ENCODE data around the gene LAPTM4A. TPM values are rescaled to one million over a fixed set of nuclear protein-coding genes. Genes with fewer than 3 reads are reported as not detected.
A peak's percentile ranks its signal among the peaks of the same experiment; 100 is the strongest.

The LAPTM4A gene
- total RNA-seq, 2 experiments from 2014 or later = 22.5 to 41.9 TPM

GRCh38 chr2:20061940-20062339, 10.5 kb upstream of the LAPTM4A start:
- ATAC-seq (no peak), DNase-seq (no peak)
- H3K4me1 Mint-ChIP-seq = peaks cover 3% of the 10 kb centered on the region
- H3K36me3 Mint-ChIP-seq (ENCODE audit: low read depth) = no peaks in the 10 kb centered on the region
- H3K27me3 Mint-ChIP-seq = peaks cover 3% of the 10 kb centered on the region
- POLR2A ChIA-PET = interaction anchor here (1.5 kb wide), 1 partner anchor 10 kb away, joined by 5 read pairs; the partner anchor contains the start of gene LAPTM4A
- peaks cover 2% of the 10 kb centered on the region for H3K9me3 Mint-ChIP-seq (ENCODE audit: low read depth)
- CTCF ChIA-PET = interaction anchor here (1.0 to 1.3 kb wide), 3 partner anchors 13 to 46 kb away, joined by 3 to 5 read pairs (median 4); no protein-coding TSS in a partner anchor
- H3K27ac Mint-ChIP-seq = no peak overlapping the region
- intact Hi-C loops (cut with DNase I, micrococcal nuclease) = no loop called here
- no peak overlapping the region for H3K4me3 Mint-ChIP-seq

GRCh38 chr2:20061476-20061875, 10.0 kb upstream of the LAPTM4A start:
- ATAC-seq (no peak), DNase-seq (no peak)
- Mint-ChIP-seq H3K4me3 (no peak overlapping the region), H3K9me3 (ENCODE audit: low read depth) (peaks cover 2% of the 10 kb centered on the region), H3K4me1 (peaks cover 3% of the 10 kb centered on the region), H3K27me3 (peaks cover 8% of the 10 kb centered on the region), H3K27ac (no peak overlapping the region), H3K36me3 (ENCODE audit: low read depth) (no peaks in the 10 kb centered on the region)
- intact Hi-C loops (cut with DNase I, micrococcal nuclease) = no loop called here
- ChIA-PET POLR2A (interaction anchor here (1.5 kb wide), 1 partner anchor 10 kb away, joined by 5 read pairs; the partner anchor contains the start of gene LAPTM4A), CTCF (interaction anchor here (1.0 to 1.3 kb wide), 2 partner anchors 12 to 46 kb away, joined by 4 to 5 read pairs; no protein-coding TSS in a partner anchor)

GRCh38 chr2:20060106-20060505, 8.7 kb upstream of the LAPTM4A start:
- intact Hi-C loops (cut with DNase I, micrococcal nuclease) = no loop called here
- H3K27ac Mint-ChIP-seq = no peak overlapping the region
- H3K4me3 Mint-ChIP-seq = no peak overlapping the region

GRCh38 chr2:20057268-20057667, 5.8 kb upstream of the LAPTM4A start:
- Mint-ChIP-seq H3K4me1 (no peaks in the 10 kb centered on the region), H3K36me3 (ENCODE audit: low read depth) (no peaks in the 10 kb centered on the region), H3K9me3 (ENCODE audit: low read depth) (no peaks in the 10 kb centered on the region), H3K27ac (no peak overlapping the region), H3K4me3 (no peak overlapping the region), H3K27me3 (peaks cover 17% of the 10 kb centered on the region)
- intact Hi-C loops (cut with DNase I, micrococcal nuclease) = no loop called here
- ChIA-PET POLR2A (no interaction called here), CTCF (interaction anchor here (0.9 kb wide), 1 partner anchor 9 kb away, joined by 3 read pairs; no protein-coding TSS in a partner anchor)
- no peak for DNase-seq
- no peak for ATAC-seq

More at GRCh38 chr2:20060106-20060505, 8.7 kb upstream of the LAPTM4A start:
- POLR2A ChIA-PET = no interaction called here
- no peak for DNase-seq
- CTCF ChIA-PET = no interaction called here
- Mint-ChIP-seq H3K9me3 (ENCODE audit: low read depth) (peaks cover 2% of the 10 kb centered on the region), H3K36me3 (ENCODE audit: low read depth) (no peaks in the 10 kb centered on the region), H3K4me1 (peaks cover 3% of the 10 kb centered on the region), H3K27me3 (peaks cover 14% of the 10 kb centered on the region)
- ATAC-seq = no peak

- ATAC-seq = no peak
- Mint-ChIP-seq H3K27me3 (peaks cover 17% of the 10 kb centered on the region), H3K27ac (no peak overlapping the region), H3K4me1 (peaks cover 4% of the 10 kb centered on the region), H3K36me3 (ENCODE audit: low read depth) (no peaks in the 10 kb centered on the region), H3K4me3 (no peak overlapping the region), H3K9me3 (ENCODE audit: low read depth) (no peaks in the 10 kb centered on the region)
- intact Hi-C loops (cut with DNase I, micrococcal nuclease) = loop anchor here in 1 of 2 experiments (5.0 kb wide), 3 partner anchors 392 to 767 kb away; partner anchors contain the start of genes LDAH and RHOB
- POLR2A ChIA-PET = no interaction called here
- CTCF ChIA-PET = interaction anchor here (1.0 to 1.4 kb wide), 3 partner anchors 8 to 40 kb away, joined by 3 to 6 read pairs (median 3); no protein-coding TSS in a partner anchor
- no peak for DNase-seq
Observed at GRCh38 chr2:20054931-20055330, 3.5 kb upstream of the LAPTM4A start.

- POLR2A ChIA-PET = no interaction called here
- DNase-seq (no peak), ATAC-seq (no peak)
- Mint-ChIP-seq H3K27ac (no peak overlapping the region), H3K36me3 (ENCODE audit: low read depth) (no peaks in the 10 kb centered on the region), H3K27me3 (peaks cover 17% of the 10 kb centered on the region), H3K4me3 (no peak overlapping the region), H3K9me3 (ENCODE audit: low read depth) (no peaks in the 10 kb centered on the region), H3K4me1 (peaks cover 12% of the 10 kb centered on the region)
- CTCF ChIA-PET = interaction anchor here (1.1 kb wide), 1 partner anchor 9 kb away, joined by 3 read pairs; no protein-coding TSS in a partner anchor
- intact Hi-C loops (cut with DNase I, micrococcal nuclease) = loop anchor here in 1 of 2 experiments (5.0 kb wide), 3 partner anchors 393 to 768 kb away; partner anchors contain the start of genes LDAH and RHOB
Observed at GRCh38 chr2:20054119-20054518, 2.7 kb upstream of the LAPTM4A start.

- H3K27me3 Mint-ChIP-seq = peaks cover 15% of the 10 kb centered on the region
- peak; percentile 43 for DNase-seq
- H3K9me3 Mint-ChIP-seq (ENCODE audit: low read depth) = no peaks in the 10 kb centered on the region
- intact Hi-C loops (cut with DNase I, micrococcal nuclease) = loop anchor here in 1 of 2 experiments (1.0 to 5.0 kb wide), 6 partner anchors 45 to 769 kb away; partner anchors contain the start of genes LDAH, RHOB, TTC32 and WDR35
- CTCF ChIA-PET = interaction anchor here (0.6 to 1.3 kb wide), 4 partner anchors 10 to 150 kb away, joined by 3 to 8 read pairs (median 3); no protein-coding TSS in a partner anchor
- no peak for ATAC-seq
- H3K4me1 Mint-ChIP-seq = peaks cover 24% of the 10 kb centered on the region
- POLR2A ChIA-PET = interaction anchor here (0.7 kb wide), 1 partner anchor 24 kb away, joined by 3 read pairs; no protein-coding TSS in a partner anchor
- no peak overlapping the region for H3K27ac Mint-ChIP-seq
- no peaks in the 10 kb centered on the region for H3K36me3 Mint-ChIP-seq (ENCODE audit: low read depth)
- no peak overlapping the region for H3K4me3 Mint-ChIP-seq
Observed at GRCh38 chr2:20052861-20053281, 1.4 kb upstream of the LAPTM4A start.

GRCh38 chr2:20052229-20052851, 912 bp upstream of the LAPTM4A start:
- no peak for DNase-seq
- POLR2A ChIA-PET = interaction anchor here (0.7 to 1.1 kb wide), 3 partner anchors 25 to 151 kb away, joined by 3 read pairs; no protein-coding TSS in a partner anchor
- Mint-ChIP-seq H3K27ac (no peak overlapping the region), H3K36me3 (ENCODE audit: low read depth) (no peaks in the 10 kb centered on the region), H3K4me1 (peaks cover 26% of the 10 kb centered on the region), H3K4me3 (no peak overlapping the region), H3K9me3 (ENCODE audit: low read depth) (no peaks in the 10 kb centered on the region), H3K27me3 (peaks cover 15% of the 10 kb centered on the region)
- intact Hi-C loops (cut with DNase I, micrococcal nuclease) = loop anchor here in 1 of 2 experiments (1.0 to 5.0 kb wide), 6 partner anchors 46 to 770 kb away; partner anchors contain the start of genes LDAH, RHOB, TTC32 and WDR35
- CTCF ChIA-PET = interaction anchor here (0.6 to 1.3 kb wide), 6 partner anchors 10 to 150 kb away, joined by 3 to 8 read pairs (median 3); no protein-coding TSS in a partner anchor
- ATAC-seq = no peak

GRCh38 chr2:20050646-20051531, 539 bp downstream of the LAPTM4A start:
- ATAC-seq (peak; percentile 13), DNase-seq (peak; percentile 55)
- Mint-ChIP-seq H3K36me3 (ENCODE audit: low read depth) (no peaks in the 10 kb centered on the region), H3K9me3 (ENCODE audit: low read depth) (no peaks in the 10 kb centered on the region), H3K27me3 (peaks cover 7% of the 10 kb centered on the region), H3K27ac (no peak overlapping the region), H3K4me3 (no peak overlapping the region), H3K4me1 (peaks cover 28% of the 10 kb centered on the region)
- POLR2A ChIA-PET = interaction anchor here (0.6 to 1.1 kb wide), 6 partner anchors 8 to 396 kb away, joined by 3 to 4 read pairs (median 3); partner anchors contain the start of gene RHOB
- CTCF ChIA-PET = interaction anchor here (0.6 to 1.1 kb wide), 4 partner anchors 11 to 35 kb away, joined by 3 to 4 read pairs (median 3); no protein-coding TSS in a partner anchor
- intact Hi-C loops (cut with DNase I, micrococcal nuclease) = loop anchor here (1.0 to 5.0 kb wide), 11 partner anchors 38 to 1491 kb away; partner anchors contain the start of genes HS1BP3 (in 1 of the 2), LDAH (in 1 of the 2), PUM2 (in 1 of the 2) and RDH14 (in 1 of the 2)

GRCh38 chr2:20050104-20050645, 1.3 kb downstream of the LAPTM4A start:
- Mint-ChIP-seq H3K36me3 (ENCODE audit: low read depth) (no peaks in the 10 kb centered on the region), H3K4me1 (peaks cover 32% of the 10 kb centered on the region), H3K27ac (no peak overlapping the region), H3K9me3 (ENCODE audit: low read depth) (no peaks in the 10 kb centered on the region), H3K27me3 (peaks cover 3% of the 10 kb centered on the region), H3K4me3 (no peak overlapping the region)
- ATAC-seq (peak; percentile 3), DNase-seq (peak; percentile 56)
- CTCF ChIA-PET = interaction anchor here (0.7 to 2.0 kb wide), 2 partner anchors 11 to 35 kb away, joined by 4 to 11 read pairs; no protein-coding TSS in a partner anchor
- intact Hi-C loops (cut with DNase I, micrococcal nuclease) = loop anchor here (2.0 to 5.0 kb wide), 7 partner anchors 61 to 772 kb away; partner anchors contain the start of genes HS1BP3 (in 1 of the 2), LDAH (in 1 of the 2), PUM2 (in 1 of the 2) and RHOB (in 1 of the 2)
- POLR2A ChIA-PET = no interaction called here

Measured in activated CD4-positive, alpha-beta T cell treated with anti-CD3 and anti-CD28 coated beads for 36 hours (primary cell).